ENCODE measurements around the gene ACSS3. TPM values are rescaled to one million over a fixed set of nuclear protein-coding genes. Genes with fewer than 3 reads are reported as not detected.

ACSS3 gene
- polyA plus RNA-seq, 1 donor (not counting 4 experiments of a cell fraction or from before 2014, with no cell fraction given) = 0.30 TPM

GRCh38 chr12:81203671-81204204 lies 125.9 kb downstream of the ACSS3 start:
- no peaks in the 10 kb centered on the region for H4K20me1 ChIP-seq (ENCODE audit: control insufficient read depth, extremely low read depth, insufficient read depth, low read length)
- no peaks in the 10 kb centered on the region for H3K36me3 ChIP-seq (ENCODE audit: control insufficient read depth in 2 of 2, extremely low read depth in 1 of 2, insufficient read depth in 2 of 2, low read length in 2 of 2)
- FAIRE-seq = no peak
- H3K4me1 ChIP-seq (ENCODE audit: control insufficient read depth, extremely low read depth, insufficient read depth, low read length) = no peaks in the 10 kb centered on the region
- H3K4me2 ChIP-seq (ENCODE audit: control insufficient read depth, extremely low read depth, insufficient read depth, low read depth, low read length) = no peak overlapping the region
- TF ChIP-seq, protein P1, sequence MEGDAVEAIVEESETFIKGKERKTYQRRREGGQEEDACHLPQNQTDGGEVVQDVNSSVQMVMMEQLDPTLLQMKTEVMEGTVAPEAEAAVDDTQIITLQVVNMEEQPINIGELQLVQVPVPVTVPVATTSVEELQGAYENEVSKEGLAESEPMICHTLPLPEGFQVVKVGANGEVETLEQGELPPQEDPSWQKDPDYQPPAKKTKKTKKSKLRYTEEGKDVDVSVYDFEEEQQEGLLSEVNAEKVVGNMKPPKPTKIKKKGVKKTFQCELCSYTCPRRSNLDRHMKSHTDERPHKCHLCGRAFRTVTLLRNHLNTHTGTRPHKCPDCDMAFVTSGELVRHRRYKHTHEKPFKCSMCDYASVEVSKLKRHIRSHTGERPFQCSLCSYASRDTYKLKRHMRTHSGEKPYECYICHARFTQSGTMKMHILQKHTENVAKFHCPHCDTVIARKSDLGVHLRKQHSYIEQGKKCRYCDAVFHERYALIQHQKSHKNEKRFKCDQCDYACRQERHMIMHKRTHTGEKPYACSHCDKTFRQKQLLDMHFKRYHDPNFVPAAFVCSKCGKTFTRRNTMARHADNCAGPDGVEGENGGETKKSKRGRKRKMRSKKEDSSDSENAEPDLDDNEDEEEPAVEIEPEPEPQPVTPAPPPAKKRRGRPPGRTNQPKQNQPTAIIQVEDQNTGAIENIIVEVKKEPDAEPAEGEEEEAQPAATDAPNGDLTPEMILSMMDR (optimal IDR thresholded peaks at IDR 0.05 in 1 of 3, IDR thresholded peaks at IDR 0.05 in 1 of 3, conservative IDR thresholded peaks at IDR 0.05 in 1 of 3; ENCODE audit: extremely low read depth in 1 of 3, insufficient read depth in 2 of 3, low read length in 3 of 3) = no peak
- TF ChIP-seq EZH2 (IDR thresholded peaks at IDR 0.05; ENCODE audit: low read length) = no peak
- dilution Hi-C loops (cut with MboI; ENCODE audit: extremely low pct_ligation_motif_present, low sequenced_read_pairs) = no loop called here
- H3K27ac ChIP-seq (ENCODE audit: control insufficient read depth, insufficient read depth, low read length) = no peak overlapping the region
- no peaks in the 10 kb centered on the region for H3K9me3 ChIP-seq (ENCODE audit: control insufficient read depth, low read depth, low read length)
- no peak overlapping the region for H3K4me3 ChIP-seq (ENCODE audit: control insufficient read depth in 2 of 3, extremely low read depth in 1 of 3, insufficient read depth in 2 of 3, low read depth in 1 of 3, low read length in 3 of 3)
- H3K27me3 ChIP-seq (ENCODE audit: control insufficient read depth, extremely low read depth, insufficient read depth, low read length) = no peaks in the 10 kb centered on the region
- no peaks in the 10 kb centered on the region for H3K9me1 ChIP-seq (ENCODE audit: control insufficient read depth, extremely low read depth, insufficient read depth, low read length)
- DNase-seq (ENCODE audit: low read depth, low spot score) = no peak
- H3K79me2 ChIP-seq (ENCODE audit: control insufficient read depth, insufficient read depth, low read length) = no peaks in the 10 kb centered on the region
- H3K9ac ChIP-seq (ENCODE audit: control insufficient read depth, extremely low read depth, insufficient read depth, low read length) = no peak overlapping the region
- no peak overlapping the region for H2AFZ ChIP-seq (ENCODE audit: control insufficient read depth, low read length)

DNA sequence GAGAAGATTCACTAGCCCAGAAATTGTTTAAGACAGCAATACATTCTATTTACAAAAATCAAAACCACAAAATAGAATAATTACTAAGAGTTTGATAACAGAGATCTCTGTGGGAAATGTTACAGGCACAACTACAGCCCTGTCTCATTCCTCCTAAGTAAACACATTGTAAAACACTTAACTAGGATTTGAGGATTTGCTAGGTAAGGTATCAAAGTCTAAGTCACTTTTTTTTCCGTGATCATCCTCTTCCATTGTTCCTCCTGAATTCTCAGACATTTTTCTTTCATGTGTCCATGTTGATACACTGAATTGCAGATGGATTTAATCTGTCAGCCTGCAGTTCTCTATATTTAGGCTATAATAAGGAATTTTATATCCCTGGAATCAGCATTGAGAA lies 127.5 kb downstream of the ACSS3 start:
- no peak overlapping the region for H3K4me2 ChIP-seq (ENCODE audit: control insufficient read depth, extremely low read depth, insufficient read depth, low read depth, low read length)
- H3K4me3 ChIP-seq (ENCODE audit: control insufficient read depth in 2 of 3, extremely low read depth in 1 of 3, insufficient read depth in 2 of 3, low read depth in 1 of 3, low read length in 3 of 3) = no peak overlapping the region
- dilution Hi-C loops (cut with MboI; ENCODE audit: extremely low pct_ligation_motif_present, low sequenced_read_pairs) = no loop called here
- no peaks in the 10 kb centered on the region for H3K27me3 ChIP-seq (ENCODE audit: control insufficient read depth, extremely low read depth, insufficient read depth, low read length)
- H4K20me1 ChIP-seq (ENCODE audit: control insufficient read depth, extremely low read depth, insufficient read depth, low read length) = no peaks in the 10 kb centered on the region
- no peaks in the 10 kb centered on the region for H3K9me3 ChIP-seq (ENCODE audit: control insufficient read depth, low read depth, low read length)
- no peaks in the 10 kb centered on the region for H3K79me2 ChIP-seq (ENCODE audit: control insufficient read depth, insufficient read depth, low read length)
- H3K27ac ChIP-seq (ENCODE audit: control insufficient read depth, insufficient read depth, low read length) = no peak overlapping the region
- H2AFZ ChIP-seq (ENCODE audit: control insufficient read depth, low read length) = no peak overlapping the region
- H3K9ac ChIP-seq (ENCODE audit: control insufficient read depth, extremely low read depth, insufficient read depth, low read length) = no peak overlapping the region
- no peak for FAIRE-seq
- no peaks in the 10 kb centered on the region for H3K36me3 ChIP-seq (ENCODE audit: control insufficient read depth in 2 of 2, extremely low read depth in 1 of 2, insufficient read depth in 2 of 2, low read length in 2 of 2)
- DNase-seq (ENCODE audit: low read depth, low spot score) = no peak
- TF ChIP-seq EZH2 (IDR thresholded peaks at IDR 0.05; ENCODE audit: low read length) = no peak
- TF ChIP-seq, protein P1 (optimal IDR thresholded peaks at IDR 0.05 in 1 of 3, IDR thresholded peaks at IDR 0.05 in 1 of 3, conservative IDR thresholded peaks at IDR 0.05 in 1 of 3; ENCODE audit: extremely low read depth in 1 of 3, insufficient read depth in 2 of 3, low read length in 3 of 3) = no peak
- H3K9me1 ChIP-seq (ENCODE audit: control insufficient read depth, extremely low read depth, insufficient read depth, low read length) = no peaks in the 10 kb centered on the region
- peaks cover 11% of the 10 kb centered on the region for H3K4me1 ChIP-seq (ENCODE audit: control insufficient read depth, extremely low read depth, insufficient read depth, low read length)

All from keratinocyte (primary cell).